ENCODE data around the gene CDCA7. TPM values are rescaled to one million over a fixed set of nuclear protein-coding genes. Genes with fewer than 3 reads are reported as not detected.
"Not testable (repeated sequence)": the region's sequence is repeated elsewhere in the genome, so short reads cannot be mapped to it uniquely, and the experiment has no call there.

Gene CDCA7
- total RNA-seq, 4 donors from 2014 or later: 11.1 to 17.3 (median 12.5) TPM

DNA sequence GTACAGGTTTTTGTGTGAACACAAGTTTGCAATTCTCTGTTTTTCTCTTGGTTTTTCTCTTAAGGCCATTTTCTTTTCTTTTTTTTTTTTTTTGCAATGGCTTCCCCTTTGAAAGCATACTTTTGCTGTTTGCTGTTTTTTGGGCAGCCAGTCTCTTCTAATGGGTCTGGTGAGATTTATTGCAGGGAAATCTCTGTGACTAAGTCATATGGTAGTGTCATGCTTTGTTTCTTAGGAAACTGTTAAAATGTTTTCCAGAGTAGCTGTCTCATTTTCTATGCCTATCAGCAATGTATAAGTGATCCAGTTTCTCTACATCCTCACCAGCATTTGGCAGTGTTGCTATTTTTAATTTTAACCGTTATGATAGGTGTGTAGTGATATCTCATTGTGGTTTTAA, 27.9 kb upstream of the CDCA7 start:
- H3K4me1 ChIP-seq: no peaks in the 10 kb centered on the region
- H3K27me3 ChIP-seq: no peaks in the 10 kb centered on the region
- no peak for TF ChIP-seq POLR2A (IDR thresholded peaks at IDR 0.05)
- TF ChIP-seq, protein P1, sequence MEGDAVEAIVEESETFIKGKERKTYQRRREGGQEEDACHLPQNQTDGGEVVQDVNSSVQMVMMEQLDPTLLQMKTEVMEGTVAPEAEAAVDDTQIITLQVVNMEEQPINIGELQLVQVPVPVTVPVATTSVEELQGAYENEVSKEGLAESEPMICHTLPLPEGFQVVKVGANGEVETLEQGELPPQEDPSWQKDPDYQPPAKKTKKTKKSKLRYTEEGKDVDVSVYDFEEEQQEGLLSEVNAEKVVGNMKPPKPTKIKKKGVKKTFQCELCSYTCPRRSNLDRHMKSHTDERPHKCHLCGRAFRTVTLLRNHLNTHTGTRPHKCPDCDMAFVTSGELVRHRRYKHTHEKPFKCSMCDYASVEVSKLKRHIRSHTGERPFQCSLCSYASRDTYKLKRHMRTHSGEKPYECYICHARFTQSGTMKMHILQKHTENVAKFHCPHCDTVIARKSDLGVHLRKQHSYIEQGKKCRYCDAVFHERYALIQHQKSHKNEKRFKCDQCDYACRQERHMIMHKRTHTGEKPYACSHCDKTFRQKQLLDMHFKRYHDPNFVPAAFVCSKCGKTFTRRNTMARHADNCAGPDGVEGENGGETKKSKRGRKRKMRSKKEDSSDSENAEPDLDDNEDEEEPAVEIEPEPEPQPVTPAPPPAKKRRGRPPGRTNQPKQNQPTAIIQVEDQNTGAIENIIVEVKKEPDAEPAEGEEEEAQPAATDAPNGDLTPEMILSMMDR (IDR thresholded peaks at IDR 0.05): no peak
- TF ChIP-seq EP300 (IDR thresholded peaks at IDR 0.05): no peak
- TF ChIP-seq POLR2AphosphoS5 (IDR thresholded peaks at IDR 0.05): no peak
- no peaks in the 10 kb centered on the region for H3K36me3 ChIP-seq
- H3K27ac ChIP-seq: no peak overlapping the region
- WGBS: 88% methylated on average over 1 of the region's 1 CpG
- no peak overlapping the region for H3K4me3 ChIP-seq
- H3K9me3 ChIP-seq: peaks cover 24% of the 10 kb centered on the region
- DNase-seq (ENCODE audit: low spot score in 2 of 2): no peak

DNA sequence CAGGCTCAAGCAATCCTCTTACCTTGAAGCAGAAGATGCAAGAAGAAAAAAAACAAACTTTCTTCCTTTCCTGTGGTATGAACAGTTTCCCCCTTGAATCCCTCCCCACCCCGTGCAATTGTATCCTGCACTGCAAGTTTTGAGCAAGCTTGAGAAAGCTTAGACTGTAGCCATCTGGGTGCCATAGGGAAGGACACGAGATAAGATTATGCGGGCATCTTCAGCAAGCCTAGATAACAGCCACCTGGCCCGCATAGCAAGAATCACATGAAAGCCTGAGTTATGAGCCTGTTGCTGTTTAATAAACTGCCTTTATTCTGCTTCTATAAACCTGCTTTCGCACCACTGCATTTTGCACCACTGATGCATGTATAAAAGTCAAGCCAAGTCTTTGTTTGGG, 27.3 kb upstream of the CDCA7 start:
- Histone ChIP-seq H3K4me1 (no peaks in the 10 kb centered on the region), H3K4me3 (no peak overlapping the region), H3K36me3 (no peaks in the 10 kb centered on the region), H3K27ac (no peak overlapping the region), H3K27me3 (no peaks in the 10 kb centered on the region), H3K9me3 (peaks cover 31% of the 10 kb centered on the region)
- WGBS: 81% methylated on average over 5 of the region's 5 CpGs
- DNase-seq (ENCODE audit: low spot score in 2 of 2): no peak
- TF ChIP-seq POLR2A (IDR thresholded peaks at IDR 0.05): no peak
- no peak for TF ChIP-seq EP300 (IDR thresholded peaks at IDR 0.05)

DNA sequence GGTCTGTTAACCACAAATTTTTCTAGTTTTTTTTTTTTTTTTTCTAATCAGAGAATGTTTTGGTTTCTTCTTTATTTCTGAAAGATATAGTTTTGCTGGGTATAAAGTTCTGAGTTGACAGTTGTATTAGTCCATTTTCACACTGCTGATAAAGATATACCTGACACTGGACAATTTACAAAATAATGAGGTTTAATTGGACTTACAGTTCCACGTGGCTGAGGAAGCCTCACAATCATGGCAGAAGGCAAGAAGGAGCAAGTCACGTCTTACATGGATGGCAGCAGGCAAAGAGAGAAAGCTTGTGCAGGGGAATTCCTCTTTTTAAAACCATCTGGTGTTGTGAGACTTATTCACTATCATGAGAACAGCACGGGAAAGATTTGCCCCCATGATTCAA, 21.7 kb upstream of the CDCA7 start:
- not testable (repeated sequence) for H3K4me1 ChIP-seq; H3K36me3 ChIP-seq; H3K27ac ChIP-seq; H3K4me3 ChIP-seq; H3K27me3 ChIP-seq; DNase-seq (ENCODE audit: low spot score in 2 of 2)
- H3K9me3 ChIP-seq: peaks cover 34% of the 10 kb centered on the region
- 79% methylated on average over 3 of the region's 3 CpGs for WGBS

DNA sequence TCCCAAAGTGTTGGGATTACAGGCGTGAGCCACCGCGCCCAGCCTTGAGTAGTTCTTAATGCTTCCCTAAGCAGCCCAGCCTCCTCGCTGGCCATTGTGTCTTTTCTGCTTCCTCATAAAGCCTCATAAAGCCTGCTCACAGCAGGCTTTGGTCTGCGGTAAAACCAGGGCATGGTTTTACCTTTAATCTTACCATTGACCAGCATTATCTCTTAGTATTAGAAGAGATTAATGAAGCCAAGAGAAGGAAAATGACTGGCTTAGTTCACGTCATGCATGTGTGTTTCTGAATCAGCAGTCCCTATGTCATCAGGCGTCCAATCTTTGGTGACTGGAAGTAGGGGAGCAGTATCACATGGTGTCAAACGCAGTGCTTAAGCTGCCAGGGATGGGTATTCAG, 14.9 kb upstream of the CDCA7 start:
- no peak for DNase-seq (ENCODE audit: low spot score in 2 of 2)
- Histone ChIP-seq H3K27me3 (no peaks in the 10 kb centered on the region), H3K9me3 (no peaks in the 10 kb centered on the region), H3K27ac (no peak overlapping the region), H3K4me3 (no peak overlapping the region), H3K36me3 (no peaks in the 10 kb centered on the region), H3K4me1 (no peaks in the 10 kb centered on the region)
- WGBS: 95% methylated on average over 8 of the region's 8 CpGs
- TF ChIP-seq EP300 (IDR thresholded peaks at IDR 0.05) (no peak), POLR2A (IDR thresholded peaks at IDR 0.05) (no peak), POLR2AphosphoS5 (IDR thresholded peaks at IDR 0.05) (no peak)
- TF ChIP-seq, protein P1 (IDR thresholded peaks at IDR 0.05): no peak

DNA sequence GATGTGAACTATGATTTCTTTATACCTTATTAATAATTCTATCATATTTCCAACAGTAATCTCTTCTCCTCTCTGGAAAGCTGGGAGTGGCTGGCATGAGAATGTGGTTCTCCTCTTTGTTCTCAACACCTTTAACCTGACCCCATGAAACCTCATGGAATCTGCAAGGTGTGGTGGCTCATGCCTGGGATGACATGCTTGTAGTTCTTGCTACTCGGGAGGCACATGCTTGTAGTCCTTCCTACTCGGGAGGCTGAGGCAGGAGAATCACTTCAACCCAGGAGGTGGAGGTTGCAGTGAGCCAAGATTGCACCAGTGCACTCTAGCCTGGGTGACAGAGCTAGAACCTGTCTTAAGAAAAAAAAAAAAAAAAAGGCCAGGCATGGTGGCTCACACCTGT, 10.8 kb upstream of the CDCA7 start:
- 88% methylated on average over 2 of the region's 2 CpGs for WGBS
- no peaks in the 10 kb centered on the region for H3K9me3 ChIP-seq
- H3K27ac ChIP-seq: no peak overlapping the region
- TF ChIP-seq POLR2A (IDR thresholded peaks at IDR 0.05) (no peak), EP300 (IDR thresholded peaks at IDR 0.05) (no peak)
- H3K27me3 ChIP-seq: no peaks in the 10 kb centered on the region
- H3K4me3 ChIP-seq: no peak overlapping the region
- no peaks in the 10 kb centered on the region for H3K36me3 ChIP-seq
- DNase-seq (ENCODE audit: low spot score in 2 of 2): no peak
- H3K4me1 ChIP-seq: no peaks in the 10 kb centered on the region

DNA sequence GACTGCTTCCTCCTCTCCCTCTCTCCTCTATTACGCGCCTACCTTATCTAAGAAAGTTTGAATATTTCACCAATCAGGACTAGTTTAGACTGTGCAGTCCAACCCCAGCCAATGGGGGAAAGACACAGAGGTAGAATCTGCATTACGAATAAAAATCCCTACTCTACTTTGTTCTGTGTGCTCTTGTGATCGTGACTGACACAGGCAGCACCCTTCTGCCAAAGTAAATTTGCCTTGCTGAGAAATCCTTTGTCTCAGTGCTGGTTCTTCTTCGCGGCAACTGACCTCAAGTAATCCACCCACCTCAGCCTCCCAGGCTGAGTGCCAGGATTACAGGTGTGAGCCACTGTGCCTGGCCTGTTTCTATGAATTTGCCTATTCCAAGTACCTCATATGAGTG, 8.6 kb upstream of the CDCA7 start:
- TF ChIP-seq EP300 (IDR thresholded peaks at IDR 0.05) (no peak), POLR2A (IDR thresholded peaks at IDR 0.05) (no peak), POLR2AphosphoS5 (IDR thresholded peaks at IDR 0.05) (no peak)
- TF ChIP-seq, protein P1 (IDR thresholded peaks at IDR 0.05): no peak
- no peak overlapping the region for H3K4me3 ChIP-seq
- WGBS: 81% methylated on average over 6 of the region's 6 CpGs
- H3K36me3 ChIP-seq: no peaks in the 10 kb centered on the region
- no peak for DNase-seq (ENCODE audit: low spot score in 2 of 2)
- no peaks in the 10 kb centered on the region for H3K27me3 ChIP-seq
- H3K9me3 ChIP-seq: no peaks in the 10 kb centered on the region
- no peaks in the 10 kb centered on the region for H3K4me1 ChIP-seq
- no peak overlapping the region for H3K27ac ChIP-seq

All from suprapubic skin (tissue), 4 donors.